ENCODE results near the gene SDR42E1.

DNA sequence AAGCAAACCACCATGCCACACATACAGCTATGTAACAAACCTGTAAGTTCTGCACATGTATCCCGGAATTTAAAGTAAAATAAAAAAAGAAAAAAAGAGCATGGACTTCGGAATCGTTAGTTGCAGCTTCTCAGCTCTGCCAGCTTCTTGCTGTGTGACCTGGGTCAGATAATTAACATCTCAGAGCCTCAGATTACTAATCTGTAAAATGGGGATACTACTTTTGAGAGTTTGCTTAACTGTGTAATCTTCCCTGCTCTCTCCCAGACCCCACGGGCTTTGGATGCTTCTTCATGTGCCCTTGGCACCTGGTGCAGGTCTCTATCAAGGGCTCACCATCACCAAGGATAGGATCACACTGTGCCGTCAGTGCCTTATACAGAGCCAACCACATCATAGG lies 40.4 kb upstream of the SDR42E1 start:
- TF ChIP-seq POLR2A (IDR thresholded peaks at IDR 0.05; ENCODE audit: low read length) (no peak), FOSL2 (IDR thresholded peaks at IDR 0.05) (no peak), FOSL2 (CRISPR knock-in tag; IDR thresholded peaks at IDR 0.05) (no peak), FOXS1 (CRISPR knock-in tag; IDR thresholded peaks at IDR 0.05) (no peak), MAZ (IDR thresholded peaks at IDR 0.05; ENCODE audit: borderline replicate concordance, low read depth, low read length) (no peak), RAD21 (conservative IDR thresholded peaks at IDR 0.05 in 1 of 2, IDR thresholded peaks at IDR 0.05 in 1 of 2) (no peak), EP300 (IDR thresholded peaks at IDR 0.05) (no peak), RNF2 (IDR thresholded peaks at IDR 0.05; ENCODE audit: borderline replicate concordance, low read depth) (no peak), PHF8 (IDR thresholded peaks at IDR 0.05; ENCODE audit: borderline replicate concordance, low read depth) (no peak), HOXB5 (CRISPR knock-in tag; IDR thresholded peaks at IDR 0.05) (no peak), JUNB (IDR thresholded peaks at IDR 0.05) (no peak)
- TF ChIP-seq, protein P1, sequence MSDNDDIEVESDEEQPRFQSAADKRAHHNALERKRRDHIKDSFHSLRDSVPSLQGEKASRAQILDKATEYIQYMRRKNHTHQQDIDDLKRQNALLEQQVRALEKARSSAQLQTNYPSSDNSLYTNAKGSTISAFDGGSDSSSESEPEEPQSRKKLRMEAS (IDR thresholded peaks at IDR 0.05): no peak
- TF ChIP-seq, protein P2, sequence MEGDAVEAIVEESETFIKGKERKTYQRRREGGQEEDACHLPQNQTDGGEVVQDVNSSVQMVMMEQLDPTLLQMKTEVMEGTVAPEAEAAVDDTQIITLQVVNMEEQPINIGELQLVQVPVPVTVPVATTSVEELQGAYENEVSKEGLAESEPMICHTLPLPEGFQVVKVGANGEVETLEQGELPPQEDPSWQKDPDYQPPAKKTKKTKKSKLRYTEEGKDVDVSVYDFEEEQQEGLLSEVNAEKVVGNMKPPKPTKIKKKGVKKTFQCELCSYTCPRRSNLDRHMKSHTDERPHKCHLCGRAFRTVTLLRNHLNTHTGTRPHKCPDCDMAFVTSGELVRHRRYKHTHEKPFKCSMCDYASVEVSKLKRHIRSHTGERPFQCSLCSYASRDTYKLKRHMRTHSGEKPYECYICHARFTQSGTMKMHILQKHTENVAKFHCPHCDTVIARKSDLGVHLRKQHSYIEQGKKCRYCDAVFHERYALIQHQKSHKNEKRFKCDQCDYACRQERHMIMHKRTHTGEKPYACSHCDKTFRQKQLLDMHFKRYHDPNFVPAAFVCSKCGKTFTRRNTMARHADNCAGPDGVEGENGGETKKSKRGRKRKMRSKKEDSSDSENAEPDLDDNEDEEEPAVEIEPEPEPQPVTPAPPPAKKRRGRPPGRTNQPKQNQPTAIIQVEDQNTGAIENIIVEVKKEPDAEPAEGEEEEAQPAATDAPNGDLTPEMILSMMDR (IDR thresholded peaks at IDR 0.05): no peak
- TF ChIP-seq, protein P3, sequence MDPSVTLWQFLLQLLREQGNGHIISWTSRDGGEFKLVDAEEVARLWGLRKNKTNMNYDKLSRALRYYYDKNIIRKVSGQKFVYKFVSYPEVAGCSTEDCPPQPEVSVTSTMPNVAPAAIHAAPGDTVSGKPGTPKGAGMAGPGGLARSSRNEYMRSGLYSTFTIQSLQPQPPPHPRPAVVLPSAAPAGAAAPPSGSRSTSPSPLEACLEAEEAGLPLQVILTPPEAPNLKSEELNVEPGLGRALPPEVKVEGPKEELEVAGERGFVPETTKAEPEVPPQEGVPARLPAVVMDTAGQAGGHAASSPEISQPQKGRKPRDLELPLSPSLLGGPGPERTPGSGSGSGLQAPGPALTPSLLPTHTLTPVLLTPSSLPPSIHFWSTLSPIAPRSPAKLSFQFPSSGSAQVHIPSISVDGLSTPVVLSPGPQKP (IDR thresholded peaks at IDR 0.05; ENCODE audit: low read depth, low read length): no peak
